Stimulated activated CD8-positive, alpha-beta memory T cell treated with anti-CD3 and anti-CD28 coated beads, Interleukin-4, amount 100 ng/mL, for 48 hours (primary cell): ENCODE measurements around the gene SNRPE.
A peak's percentile ranks its signal among the peaks of the same experiment; 100 is the strongest.
"Not testable (repeated sequence)": the region's sequence is repeated elsewhere in the genome, so short reads cannot be mapped to it uniquely, and the experiment has no call there.

ENCODE experiments used
- DNase-seq: peaks from one replicate; pipeline ENCODE4 v3.0.0-alpha.2; 2020

The SNRPE gene

GRCh38 chr1:203861379-203862184, at the start of gene SNRPE:
TSS of gene SNRPE (plus strand) at chr1:203861599. CDS start at chr1:203861660, 61 bp downstream.
- DNase-seq = peak; percentile 95

GRCh38 chr1:203813581-203814341, 47.6 kb upstream of the SNRPE start:
- no peak for DNase-seq

GRCh38 chr1:203818399-203818798, 43.0 kb upstream of the SNRPE start:
- no peak for DNase-seq

GRCh38 chr1:203823306-203823705, 38.1 kb upstream of the SNRPE start:
- DNase-seq = no peak

GRCh38 chr1:203826175-203826574, 35.2 kb upstream of the SNRPE start:
- no peak for DNase-seq

GRCh38 chr1:203828002-203828401, 33.4 kb upstream of the SNRPE start:
- no peak for DNase-seq

GRCh38 chr1:203828503-203828902, 32.9 kb upstream of the SNRPE start:
- DNase-seq = no peak

- DNase-seq = not testable (repeated sequence)
Observed at GRCh38 chr1:203829247-203829646, 32.2 kb upstream of the SNRPE start.

- no peak for DNase-seq
Observed at GRCh38 chr1:203835476-203835875, 25.9 kb upstream of the SNRPE start.

GRCh38 chr1:203839081-203839480, 22.3 kb upstream of the SNRPE start:
- DNase-seq = no peak

- no peak for DNase-seq
Observed at GRCh38 chr1:203840208-203840808, 21.1 kb upstream of the SNRPE start.

- DNase-seq = no peak
Observed at GRCh38 chr1:203842559-203842876, 18.9 kb upstream of the SNRPE start.

- DNase-seq = no peak
Observed at GRCh38 chr1:203843435-203843834, 18.0 kb upstream of the SNRPE start.

- not testable (repeated sequence) for DNase-seq
Observed at GRCh38 chr1:203853112-203853511, 8.3 kb upstream of the SNRPE start.

- DNase-seq = no peak
Observed at GRCh38 chr1:203858055-203858454, 3.3 kb upstream of the SNRPE start.

- no peak for DNase-seq
Observed at GRCh38 chr1:203858975-203859374, 2.4 kb upstream of the SNRPE start.

GRCh38 chr1:203860396-203861025, 888 bp upstream of the SNRPE start:
- no peak for DNase-seq

- no peak for DNase-seq
Observed at GRCh38 chr1:203867802-203868201, 6.4 kb downstream of the SNRPE start.

- DNase-seq = no peak
Observed at GRCh38 chr1:203870245-203870644, 8.8 kb downstream of the SNRPE start.

- no peak for DNase-seq
Observed at GRCh38 chr1:203871114-203871880, 9.9 kb downstream of the SNRPE start.

GRCh38 chr1:203873094-203873493, 11.7 kb downstream of the SNRPE start:
- DNase-seq = no peak

- no peak for DNase-seq
Observed at GRCh38 chr1:203878422-203878821, 17.0 kb downstream of the SNRPE start.

GRCh38 chr1:203880606-203881005, 19.2 kb downstream of the SNRPE start:
- no peak for DNase-seq
